OCI-LY7 (cell line): Measurements from ENCODE around the gene KCNMA1. TPM values are rescaled to one million over a fixed set of nuclear protein-coding genes. Genes with fewer than 3 reads are reported as not detected.

Experiments used
- BruUV-seq: library from RNA; stranded (reverse); fragments of 400-500 nt; replicated peaks from 2 replicates; lab custom pipeline; 2021; lab: Mats Ljungman, UMichigan
- CTCF ChIA-PET: fragments of 300-600 bp; sonication (Branson Sonifier 250); formaldehyde crosslinking; loops from one replicate; lab custom pipeline; 2022; ENCODE audit warnings: antibody characterized with exemption; ENCODE audit not compliant: unreplicated experiment; lab: Charles Lee
- POLR2A ChIA-PET: fragments of 300-600 bp; sonication (Branson Sonifier 250); formaldehyde crosslinking; loops from one replicate; lab custom pipeline; 2022; ENCODE audit warnings: antibody characterized with exemption; lab: Charles Lee
- DNase-seq: peaks from one replicate; pipeline ENCODE4 v3.0.0-alpha.2; 2015; ENCODE audit warnings: low spot score
- H2AFZ ChIP-seq: fragments of 200-600 bp; sonication (generic), shearing (Covaris generic); 2 replicates; pipeline ENCODE4 v1.6.1; 2014; ENCODE audit warnings: mild to moderate bottlenecking, antibody characterized with exemption, low read length, moderate library complexity
- H3K27ac ChIP-seq: fragments of 200-600 bp; sonication (generic); 2 replicates; pipeline ENCODE4 v1.5.1; 2014; ENCODE audit warnings: mixed run types, low read depth, mild to moderate bottlenecking, moderate library complexity, low read length, inconsistent platforms; ENCODE audit not compliant: poor library complexity, severe bottlenecking
- H3K36me3 ChIP-seq: fragments of 200-600 bp; sonication (generic); 2 replicates; pipeline ENCODE4 v1.6.1; 2014; ENCODE audit warnings: mild to moderate bottlenecking, antibody characterized with exemption, low read length, moderate library complexity, mixed read lengths; ENCODE audit not compliant: insufficient read depth
- H3K4me1 ChIP-seq: fragments of 200-600 bp; sonication (generic); 2 replicates; pipeline ENCODE4 v1.5.1; 2014; ENCODE audit warnings: mild to moderate bottlenecking, low read length; ENCODE audit not compliant: insufficient read depth, poor library complexity, severe bottlenecking
- H3K4me2 ChIP-seq: fragments of 200-600 bp; sonication (generic); 2 replicates; pipeline ENCODE4 v1.6.1; 2014; ENCODE audit warnings: mild to moderate bottlenecking, low read length
- H3K4me3 ChIP-seq: fragments of 200-600 bp; sonication (generic); 2 replicates; pipeline ENCODE4 v1.5.1; 2014; ENCODE audit warnings: mild to moderate bottlenecking, low read depth, low read length; ENCODE audit not compliant: poor library complexity, severe bottlenecking
- H3K79me2 ChIP-seq: fragments of 200-600 bp; sonication (generic); 2 replicates; pipeline ENCODE4 v1.6.1; 2016; ENCODE audit warnings: low read depth, mild to moderate bottlenecking, low read length, moderate library complexity, mixed read lengths; ENCODE audit not compliant: insufficient read depth
- H3K9me2 ChIP-seq: fragments of 200-600 bp; sonication (generic); 2 replicates; pipeline ENCODE4 v1.6.1; 2016; ENCODE audit warnings: mild to moderate bottlenecking, low read length, mixed read lengths; ENCODE audit not compliant: insufficient read depth
- H3K9me3 ChIP-seq: fragments of 200-600 bp; sonication (generic); 2 replicates; pipeline ENCODE4 v1.6.1; 2014; ENCODE audit warnings: mild to moderate bottlenecking, mixed run types, low read length, mixed read lengths
- H4K20me1 ChIP-seq: fragments of 200-600 bp; sonication (generic); 2 replicates; pipeline ENCODE4 v1.6.1; 2014; ENCODE audit warnings: mild to moderate bottlenecking, antibody characterized with exemption, low read length, moderate library complexity, mixed read lengths; ENCODE audit not compliant: insufficient read depth
- EZH2phosphoT487 ChIP-seq: fragments of 200-600 bp; sonication (generic); IDR thresholded peaks from 2 replicates; pipeline ENCODE4 v1.6.1; 2018; ENCODE audit warnings: low read depth, borderline replicate concordance, mild to moderate bottlenecking, mixed run types, antibody characterized with exemption, low read length, moderate library complexity, mixed read lengths
- intact Hi-C: fragments of 100-400 bp; cut with micrococcal nuclease; formaldehyde crosslinking; loops from one replicate; pipeline ENCODE4 v1.10.0; 2022; ENCODE audit not compliant: unreplicated experiment
- total RNA-seq, 2 experiments: library from RNA; depleted of rRNA in 1 of 2; stranded (reverse); fragments of >200 nt in 1 of 2; shearing (Covaris generic) in 1 of 2; gene quantifications; 2 replicates each; pipeline ENCODE4 v1.2.3, GENCODE V29; 2014 to 2022
- TF ChIP-seq, protein P1 (sequence below): fragments of 200-600 bp; sonication (generic); conservative IDR thresholded peaks from 2 replicates; pipeline ENCODE4 v1.5.1; 2014; ENCODE audit warnings: mild to moderate bottlenecking, antibody characterized with exemption, low read length, moderate library complexity, mixed read lengths

The KCNMA1 gene
- total RNA-seq, 2 experiments from 2014 or later, result not detected

- no peaks in the 10 kb centered on the region for H4K20me1 ChIP-seq
- BruUV-seq, result no TSS peak
Measured at GRCh38 chr10:77284797-77285196, 352.8 kb downstream of the KCNMA1 start.

GRCh38 chr10:77283326-77283725 lies 354.3 kb downstream of the KCNMA1 start:
- no peaks in the 10 kb centered on the region for H3K9me3 ChIP-seq
- no peak overlapping the region for H3K4me2 ChIP-seq
- intact Hi-C loops, result no loop called here
- BruUV-seq, result no TSS peak
- no peaks in the 10 kb centered on the region for H3K36me3 ChIP-seq
- no peak for DNase-seq
- no peaks in the 10 kb centered on the region for H3K4me1 ChIP-seq
- no peaks in the 10 kb centered on the region for H3K79me2 ChIP-seq
- H3K27ac ChIP-seq, result no peak overlapping the region
- H2AFZ ChIP-seq, result no peak overlapping the region
- TF ChIP-seq EZH2phosphoT487, result no peak
- TF ChIP-seq, protein P1, sequence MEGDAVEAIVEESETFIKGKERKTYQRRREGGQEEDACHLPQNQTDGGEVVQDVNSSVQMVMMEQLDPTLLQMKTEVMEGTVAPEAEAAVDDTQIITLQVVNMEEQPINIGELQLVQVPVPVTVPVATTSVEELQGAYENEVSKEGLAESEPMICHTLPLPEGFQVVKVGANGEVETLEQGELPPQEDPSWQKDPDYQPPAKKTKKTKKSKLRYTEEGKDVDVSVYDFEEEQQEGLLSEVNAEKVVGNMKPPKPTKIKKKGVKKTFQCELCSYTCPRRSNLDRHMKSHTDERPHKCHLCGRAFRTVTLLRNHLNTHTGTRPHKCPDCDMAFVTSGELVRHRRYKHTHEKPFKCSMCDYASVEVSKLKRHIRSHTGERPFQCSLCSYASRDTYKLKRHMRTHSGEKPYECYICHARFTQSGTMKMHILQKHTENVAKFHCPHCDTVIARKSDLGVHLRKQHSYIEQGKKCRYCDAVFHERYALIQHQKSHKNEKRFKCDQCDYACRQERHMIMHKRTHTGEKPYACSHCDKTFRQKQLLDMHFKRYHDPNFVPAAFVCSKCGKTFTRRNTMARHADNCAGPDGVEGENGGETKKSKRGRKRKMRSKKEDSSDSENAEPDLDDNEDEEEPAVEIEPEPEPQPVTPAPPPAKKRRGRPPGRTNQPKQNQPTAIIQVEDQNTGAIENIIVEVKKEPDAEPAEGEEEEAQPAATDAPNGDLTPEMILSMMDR, result no peak
- no peaks in the 10 kb centered on the region for H4K20me1 ChIP-seq
- ChIA-PET CTCF (no interaction called here), POLR2A (no interaction called here)
- no peaks in the 10 kb centered on the region for H3K9me2 ChIP-seq
- H3K4me3 ChIP-seq, result no peak overlapping the region

More at GRCh38 chr10:77284797-77285196, 352.8 kb downstream of the KCNMA1 start:
- H2AFZ ChIP-seq, result no peak overlapping the region
- no peak overlapping the region for H3K4me3 ChIP-seq
- TF ChIP-seq, protein P1, result no peak
- TF ChIP-seq EZH2phosphoT487, result no peak
- H3K4me1 ChIP-seq, result no peaks in the 10 kb centered on the region
- H3K9me2 ChIP-seq, result no peaks in the 10 kb centered on the region
- H3K4me2 ChIP-seq, result no peak overlapping the region
- no peak for DNase-seq
- no peak overlapping the region for H3K27ac ChIP-seq
- H3K36me3 ChIP-seq, result no peaks in the 10 kb centered on the region
- ChIA-PET POLR2A (no interaction called here), CTCF (no interaction called here)
- H3K79me2 ChIP-seq, result no peaks in the 10 kb centered on the region
- H3K9me3 ChIP-seq, result no peaks in the 10 kb centered on the region
- intact Hi-C loops, result no loop called here

GRCh38 chr10:77282163-77282562 lies 355.4 kb downstream of the KCNMA1 start:
- no peak overlapping the region for H3K27ac ChIP-seq
- no peaks in the 10 kb centered on the region for H3K79me2 ChIP-seq
- no peak for DNase-seq
- H3K4me2 ChIP-seq, result no peak overlapping the region
- H3K4me3 ChIP-seq, result no peak overlapping the region
- H4K20me1 ChIP-seq, result no peaks in the 10 kb centered on the region
- CTCF ChIA-PET, result no interaction called here
- H3K9me2 ChIP-seq, result no peaks in the 10 kb centered on the region
- no peak overlapping the region for H2AFZ ChIP-seq
- H3K36me3 ChIP-seq, result no peaks in the 10 kb centered on the region
- TF ChIP-seq EZH2phosphoT487, result no peak
- TF ChIP-seq, protein P1, result no peak
- no peaks in the 10 kb centered on the region for H3K9me3 ChIP-seq
- H3K4me1 ChIP-seq, result no peaks in the 10 kb centered on the region
- BruUV-seq, result no TSS peak
- POLR2A ChIA-PET, result no interaction called here
- intact Hi-C loops, result no loop called here
